GM23338 (cell line): ENCODE data around the gene LPIN1. TPM values are rescaled to one million over a fixed set of nuclear protein-coding genes. Genes with fewer than 3 reads are reported as not detected.

Experiments used
- ATAC-seq: fragments of 200-7000 bp; cut with Tn5 transposase; 3 replicates; pipeline ENCODE4 v1.9.1; 2020
- DNase-seq: peaks from one replicate; pipeline ENCODE4 v3.0.0-alpha.2; 2015; ENCODE audit warnings: low spot score
- H2AFZ ChIP-seq: fragments of 200-600 bp; sonication (generic); 2 replicates; pipeline ENCODE4 v1.8.0; 2016; ENCODE audit warnings: antibody characterized with exemption, mild to moderate bottlenecking, moderate library complexity
- H3F3A ChIP-seq: fragments of 200-600 bp; sonication (generic); replicated peaks from 2 replicates; pipeline ENCODE4 v1.8.0; 2017; ENCODE audit warnings: antibody characterized with exemption, mixed run types, low read depth
- H3K27ac ChIP-seq: fragments of 200-600 bp; sonication (generic); 2 replicates; pipeline ENCODE4 v1.6.1; 2016; ENCODE audit warnings: low read depth
- H3K27me3 ChIP-seq: fragments of 200-600 bp; sonication (generic); 2 replicates; pipeline ENCODE4 v1.8.0; 2016; ENCODE audit warnings: mild to moderate bottlenecking, mixed run types, moderate library complexity; ENCODE audit not compliant: insufficient read depth
- H3K36me3 ChIP-seq: fragments of 200-600 bp; sonication (generic); 2 replicates; pipeline ENCODE4 v1.8.0; 2016; ENCODE audit warnings: mild to moderate bottlenecking; ENCODE audit not compliant: insufficient read depth
- H3K4me1 ChIP-seq: fragments of 200-600 bp; sonication (generic); 2 replicates; pipeline ENCODE4 v1.8.0; 2016; ENCODE audit warnings: mild to moderate bottlenecking, moderate library complexity; ENCODE audit not compliant: insufficient read depth
- H3K4me2 ChIP-seq: fragments of 200-600 bp; sonication (generic); 2 replicates; pipeline ENCODE4 v1.7.1; 2017; ENCODE audit warnings: mixed run types
- H3K4me3 ChIP-seq: fragments of 200-600 bp; sonication (generic); 2 replicates; pipeline ENCODE4 v1.6.1; 2016; ENCODE audit warnings: mixed run types
- H3K79me2 ChIP-seq: fragments of 200-600 bp; sonication (generic); replicated peaks from 2 replicates; pipeline ENCODE4 v1.8.0; 2017; ENCODE audit warnings: mild to moderate bottlenecking; ENCODE audit not compliant: insufficient read depth
- H3K9me2 ChIP-seq: fragments of 200-600 bp; sonication (generic); 2 replicates; pipeline ENCODE4 v1.8.0; 2017; ENCODE audit not compliant: insufficient read depth
- H4K20me1 ChIP-seq: fragments of 200-600 bp; sonication (generic); replicated peaks from 2 replicates; pipeline ENCODE4 v1.8.0; 2017; ENCODE audit warnings: mild to moderate bottlenecking; ENCODE audit not compliant: insufficient read depth
- H3K27ac Mint-ChIP-seq: 2 replicates; pipeline ENCODE4 v1.8.0; 2020; ENCODE audit warnings: inconsistent platforms, mild to moderate bottlenecking, moderate library complexity, mixed read lengths
- H3K27me3 Mint-ChIP-seq: 3 replicates; pipeline ENCODE4 v1.8.0; 2022; ENCODE audit warnings: low read depth, mild to moderate bottlenecking, moderate library complexity, mixed read lengths, inconsistent platforms; ENCODE audit not compliant: insufficient read depth, poor library complexity
- H3K36me3 Mint-ChIP-seq: 3 replicates; pipeline ENCODE4 v1.8.0; 2021; ENCODE audit warnings: low read depth, mild to moderate bottlenecking, inconsistent platforms, moderate library complexity, mixed read lengths
- H3K4me1 Mint-ChIP-seq: 3 replicates; pipeline ENCODE4 v1.8.0; 2020; ENCODE audit warnings: mild to moderate bottlenecking, inconsistent platforms, mixed read lengths
- H3K4me3 Mint-ChIP-seq: 3 replicates; pipeline ENCODE4 v1.8.0; 2021; ENCODE audit warnings: moderate library complexity, mild to moderate bottlenecking, inconsistent platforms, mixed read lengths
- H3K9me3 Mint-ChIP-seq: 3 replicates; pipeline ENCODE4 v1.8.0; 2020; ENCODE audit warnings: moderate library complexity, mild to moderate bottlenecking, inconsistent platforms, mixed read lengths
- CTCF ChIP-seq, 2 experiments: fragments of 200-600 bp in 1 of 2; sonication (generic) in 1 of 2; conservative IDR thresholded peaks; 2 replicates each; pipeline versions ENCODE4 v1.5.1 to v1.6.1; 2016 to 2017; ENCODE audit warnings: antibody characterized with exemption in 2 of 2, low read depth in 2 of 2, mild to moderate bottlenecking in 2 of 2, moderate library complexity in 1 of 2
- ETS1 ChIP-seq: IDR thresholded peaks from 2 replicates; pipeline ENCODE4 v1.6.1; 2016; ENCODE audit warnings: antibody characterized with exemption
- NANOG ChIP-seq: IDR thresholded peaks from 2 replicates; pipeline ENCODE4 v1.6.1; 2016; ENCODE audit warnings: antibody characterized with exemption, borderline replicate concordance
- POLR2AphosphoS5 ChIP-seq: IDR thresholded peaks from 2 replicates; pipeline ENCODE4 v1.6.1; 2016; ENCODE audit warnings: antibody characterized with exemption, low read depth
- ZNF114 ChIP-seq: fragments of 250-450 bp; sonication (Bioruptor Pico); IDR thresholded peaks from 2 replicates; pipeline ENCODE4 v1.5.0; 2020; ENCODE audit warnings: mild to moderate bottlenecking, moderate library complexity
- ZNF331 ChIP-seq: fragments of 250-450 bp; sonication (Bioruptor Pico); IDR thresholded peaks from 2 replicates; pipeline ENCODE4 v1.5.0; 2020; ENCODE audit warnings: low read depth, mild to moderate bottlenecking, moderate library complexity
- ZNF462 ChIP-seq: fragments of 250-450 bp; sonication (Bioruptor Pico); IDR thresholded peaks from 2 replicates; pipeline ENCODE4 v1.5.0; 2020; ENCODE audit warnings: mild to moderate bottlenecking, moderate library complexity
- polyA plus RNA-seq: library from polyadenylated mRNA; unstranded; fragments of >200 nt; fragmentation: Nextera tagmentation; extraction: Ambion mirVana; gene quantifications from 2 replicates; pipeline ENCODE4 v1.2.1, GENCODE V29; 2016
- total RNA-seq: library from RNA; depleted of rRNA; stranded (reverse); fragments of >200 nt; shearing (Covaris generic); gene quantifications from 2 replicates; pipeline ENCODE4 v1.2.3, GENCODE V29; 2014

LPIN1 gene
- total and polyA plus RNA-seq, 2 experiments from 2014 or later: 4.4 to 9.5 TPM

- no peaks in the 10 kb centered on the region for H3K36me3 Mint-ChIP-seq
- TF ChIP-seq NANOG (no peak), ZNF331 (CRISPR knock-in tag) (no peak), POLR2AphosphoS5 (no peak), CTCF (conservative IDR thresholded peaks at IDR 0.05; ENCODE audit: low read depth in 2 of 2) (no peak), ZNF114 (CRISPR knock-in tag) (no peak)
- H3K4me3 Mint-ChIP-seq: no peak overlapping the region
These were observed 5.7 kb upstream of the LPIN1 start for GRCh38 chr2:11740723-11741122.

GRCh38 chr2:11742317-11742701 is 4.1 kb upstream of the LPIN1 start:
- no peaks in the 10 kb centered on the region for H3K9me2 ChIP-seq
- no peak overlapping the region for H3K4me2 ChIP-seq
- H3K27me3 Mint-ChIP-seq: peaks cover 19% of the 10 kb centered on the region
- no peaks in the 10 kb centered on the region; the same call in 1 of the 2 replicates for H4K20me1 ChIP-seq
- peaks cover 9% of the 10 kb centered on the region; the same call in 2 of the 3 replicates for H3K9me3 Mint-ChIP-seq
- H3K4me3 Mint-ChIP-seq: no peak overlapping the region
- H3K36me3 ChIP-seq: no peaks in the 10 kb centered on the region
- no peak overlapping the region for H2AFZ ChIP-seq
- no peak overlapping the region for H3K27ac Mint-ChIP-seq
- peaks cover 7% of the 10 kb centered on the region; the same call in 1 of the 2 replicates for H3F3A ChIP-seq
- H3K27me3 ChIP-seq: peaks cover 8% of the 10 kb centered on the region
- no peaks in the 10 kb centered on the region for H3K79me2 ChIP-seq
- H3K4me1 Mint-ChIP-seq: peaks cover 33% of the 10 kb centered on the region
- H3K4me1 ChIP-seq: peaks cover 22% of the 10 kb centered on the region
- no peak overlapping the region for H3K27ac ChIP-seq
- H3K36me3 Mint-ChIP-seq: no peaks in the 10 kb centered on the region
- no peak for ATAC-seq
- H3K4me3 ChIP-seq: no peak overlapping the region
- no peak for DNase-seq
- TF ChIP-seq NANOG: no peak
- no peak for TF ChIP-seq ZNF114 (CRISPR knock-in tag)
- no peak for TF ChIP-seq ZNF462 (CRISPR knock-in tag)
- no peak for TF ChIP-seq ETS1
- no peak for TF ChIP-seq CTCF (conservative IDR thresholded peaks at IDR 0.05; ENCODE audit: low read depth in 2 of 2)

More at GRCh38 chr2:11740723-11741122, 5.7 kb upstream of the LPIN1 start:
- Histone ChIP-seq H3K36me3 (no peaks in the 10 kb centered on the region), H3K9me2 (no peaks in the 10 kb centered on the region), H3K27ac (no peak overlapping the region), H3K4me1 (peaks cover 18% of the 10 kb centered on the region; the same call in 1 of the 2 replicates), H3K27me3 (peaks cover 4% of the 10 kb centered on the region), H3F3A (0 out of 2 replicates have a peak, but pooled peaks cover 1% of the 10 kb centered on the region), H3K79me2 (no peaks in the 10 kb centered on the region), H3K4me3 (no peak overlapping the region), H3K4me2 (no peak overlapping the region), H4K20me1 (no peaks in the 10 kb centered on the region), H2AFZ (no peak overlapping the region)
- Mint-ChIP-seq H3K9me3 (peaks cover 5% of the 10 kb centered on the region; the same call in 2 of the 3 replicates), H3K27me3 (peaks cover 14% of the 10 kb centered on the region), H3K4me1 (peaks cover 25% of the 10 kb centered on the region), H3K27ac (no peak overlapping the region)
- no peak for DNase-seq
- ATAC-seq: no peak
